AG20443 (cell line): ENCODE measurements around the gene USP40.

ENCODE experiments used
- DNase-seq: peaks from one replicate; pipeline ENCODE4 v3.0.0; 2012; ENCODE audit warnings: low spot score, mixed read lengths

Gene USP40

DNA sequence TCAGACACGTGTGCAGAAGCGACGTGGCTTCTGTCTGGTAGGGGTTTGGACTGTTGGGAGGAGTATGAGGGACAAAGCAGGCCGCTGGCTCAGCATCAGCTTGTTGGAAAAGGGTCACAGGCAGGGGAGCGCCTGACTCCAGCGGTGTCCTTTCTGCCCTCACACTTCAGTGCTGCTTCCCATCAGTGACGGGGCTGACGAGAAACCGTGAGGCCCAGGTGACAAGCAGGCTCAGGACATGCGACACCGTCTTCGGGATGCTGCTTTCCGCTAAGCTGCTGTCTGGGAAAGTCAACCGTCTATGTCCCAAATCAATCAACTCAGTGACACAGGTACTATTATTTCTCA lies 90.5 kb downstream of the USP40 start:
- DNase-seq, result no peak

DNA sequence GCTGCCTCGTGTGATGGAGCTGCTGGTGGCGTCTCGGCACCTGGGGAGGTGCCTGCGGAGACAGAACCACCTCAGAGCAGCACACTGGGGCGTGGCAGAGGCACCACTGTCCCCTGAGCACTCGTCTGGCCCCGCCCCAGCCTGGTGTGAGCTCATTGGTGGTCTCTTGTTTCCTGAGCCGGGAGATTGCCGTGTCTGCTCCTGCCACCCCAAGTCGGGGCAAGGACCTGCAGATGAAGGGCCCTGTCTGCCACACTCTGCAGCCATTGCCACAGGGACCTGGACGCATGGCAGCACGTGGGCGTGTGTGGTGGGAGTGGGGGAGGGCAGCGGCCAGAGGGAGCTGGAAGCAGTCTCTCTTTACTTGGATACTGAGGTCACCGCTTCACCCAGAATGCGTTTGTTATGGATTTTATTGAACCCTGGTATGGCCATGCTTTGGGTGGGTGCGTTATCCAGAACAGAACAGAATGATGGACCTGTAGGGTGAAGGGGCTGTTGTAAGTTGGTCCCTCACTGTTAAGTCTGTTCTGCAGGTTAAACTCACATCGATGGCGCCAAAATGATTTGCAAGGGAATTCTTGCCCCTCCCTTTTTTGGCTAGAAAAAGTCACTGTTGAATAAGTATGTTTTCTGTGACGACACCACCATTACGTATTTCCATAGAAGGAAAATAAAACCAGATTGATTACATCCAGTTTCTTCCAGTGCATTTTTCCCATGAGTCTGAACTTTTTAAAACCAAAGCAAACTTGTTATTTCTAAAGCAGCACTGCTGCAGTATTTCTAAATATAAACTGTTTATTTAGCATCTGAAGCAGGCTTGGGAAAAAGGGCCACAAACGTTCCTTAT lies 92.0 kb downstream of the USP40 start:
- DNase-seq, result no peak

DNA sequence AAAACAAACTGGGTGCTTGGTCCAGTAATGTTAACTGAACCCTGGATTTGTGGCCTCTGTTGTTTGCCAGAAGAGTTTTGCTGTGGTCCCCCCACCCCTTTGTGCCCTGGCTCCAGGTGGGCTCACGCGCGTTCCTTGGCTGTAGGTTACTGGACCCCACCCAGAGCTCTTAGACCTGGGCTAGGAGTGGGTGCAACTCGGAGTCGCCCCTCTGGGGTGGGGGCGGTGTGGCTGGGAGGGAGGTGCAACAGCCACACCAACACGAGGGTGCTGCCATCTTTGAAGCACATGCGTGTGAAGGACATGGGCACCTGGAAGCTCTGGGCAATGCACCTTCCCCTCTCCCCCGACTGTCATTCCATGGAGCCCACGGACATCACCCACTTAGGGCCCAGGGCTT lies 92.7 kb downstream of the USP40 start:
- DNase-seq, result no peak

DNA sequence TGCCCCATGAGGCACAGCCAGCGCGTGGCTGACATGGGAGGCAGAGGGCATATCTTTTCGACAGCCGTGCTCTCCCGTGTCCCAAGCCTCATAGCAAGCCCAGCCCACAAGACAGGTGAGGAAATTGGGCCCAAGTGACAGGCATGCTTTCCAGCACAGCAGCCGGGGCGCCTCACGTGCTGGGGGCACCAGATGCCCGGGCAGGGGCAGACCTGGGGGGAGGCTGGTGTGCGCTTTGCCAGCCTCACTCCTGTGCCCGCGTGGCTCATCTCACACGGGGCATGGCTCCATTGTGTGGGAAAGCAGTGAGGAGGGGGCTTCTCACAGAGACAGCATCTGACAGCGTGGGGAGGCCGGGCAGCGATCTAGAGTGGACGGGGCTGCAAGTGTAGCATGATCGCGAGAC lies 93.2 kb downstream of the USP40 start:
- DNase-seq, result no peak

DNA sequence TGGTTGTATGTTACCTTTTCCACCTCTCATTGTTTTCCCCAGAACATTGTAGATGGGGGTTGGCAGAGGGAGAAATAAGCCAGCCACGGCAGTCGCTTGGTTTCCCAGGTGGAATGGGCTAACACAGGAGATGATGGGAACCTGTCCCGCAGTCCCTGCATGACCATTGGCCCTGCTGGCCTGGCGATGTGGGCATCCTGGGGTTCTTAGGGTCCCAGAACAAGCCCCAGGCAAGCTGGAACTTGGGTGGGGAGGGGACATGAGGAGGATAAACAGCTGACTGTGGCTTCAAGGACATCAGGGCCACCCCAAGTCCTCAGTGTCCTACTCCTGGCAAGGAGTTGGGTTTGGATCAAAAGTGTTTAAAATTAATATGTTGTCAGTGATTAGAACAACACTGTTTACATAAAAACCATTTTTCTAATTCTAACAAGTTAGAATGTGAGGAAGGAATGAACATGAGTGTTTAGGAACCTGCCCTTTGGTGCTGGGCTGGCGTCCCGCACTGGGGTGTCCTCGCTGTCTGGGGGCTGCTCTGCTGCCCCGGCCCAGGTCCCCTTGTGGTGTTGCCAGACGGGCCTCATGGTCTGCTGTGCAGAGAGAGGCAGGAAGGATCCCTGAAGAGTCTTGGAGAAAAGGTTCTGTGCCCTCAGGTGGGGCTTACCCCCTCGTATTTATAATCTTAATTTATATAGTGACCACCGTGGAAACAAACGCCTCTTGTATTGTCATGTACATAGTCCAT lies 95.1 kb downstream of the USP40 start:
- no peak for DNase-seq

DNA sequence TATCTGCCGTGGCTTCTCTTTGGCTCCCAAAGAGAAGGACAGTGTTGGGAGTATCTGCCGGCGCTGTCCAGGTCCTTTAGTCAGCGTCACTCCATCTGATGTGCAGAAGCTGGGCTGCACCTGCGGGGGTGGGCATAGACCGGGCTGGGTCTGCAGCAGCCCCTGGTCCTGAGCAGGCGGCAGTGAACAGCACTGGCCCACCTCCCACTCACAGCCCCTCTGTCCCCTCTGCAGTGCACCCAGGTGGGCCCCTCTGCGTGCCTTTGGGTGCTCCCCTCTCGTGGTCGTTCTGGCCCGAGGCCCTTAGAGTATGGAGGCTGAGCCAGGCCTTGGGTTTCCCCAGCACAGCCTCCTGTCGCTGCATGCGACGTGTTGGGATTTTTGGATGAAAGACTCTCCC lies 95.7 kb downstream of the USP40 start:
- DNase-seq, result no peak

DNA sequence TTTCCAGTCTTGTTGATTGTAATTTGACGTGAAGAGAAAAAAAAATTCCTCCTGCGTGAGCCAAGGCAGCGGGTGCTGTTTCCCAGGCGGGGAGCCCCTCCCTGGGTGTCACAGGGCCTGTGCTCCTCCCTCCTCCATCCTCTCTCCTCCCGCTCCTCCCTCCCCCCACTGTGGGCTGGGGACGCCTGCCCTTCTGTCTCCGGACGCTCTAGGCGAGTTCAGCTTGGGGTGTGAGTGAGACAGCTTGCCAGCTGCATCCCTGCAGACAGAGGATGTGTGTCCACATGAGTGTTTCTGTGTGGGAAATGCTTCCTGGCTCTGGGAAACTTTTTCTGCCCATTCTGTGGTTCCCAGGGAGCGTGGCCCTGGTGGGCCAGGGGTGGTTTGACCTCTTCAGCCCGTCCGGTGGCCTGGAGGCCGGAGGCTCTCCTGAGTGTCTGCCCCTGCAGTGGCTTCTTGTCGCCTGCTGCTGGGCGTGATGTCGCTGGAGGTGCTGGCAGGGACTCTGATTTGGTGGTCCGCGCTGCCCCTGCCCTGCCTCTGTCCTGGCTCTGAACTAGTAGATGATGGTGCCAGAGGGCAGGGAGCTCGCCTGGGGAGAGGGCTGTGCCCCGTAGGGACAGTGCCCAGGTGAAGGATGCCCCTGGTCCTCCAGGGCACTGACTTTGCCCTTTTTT lies 96.4 kb downstream of the USP40 start:
- DNase-seq, result no peak

DNA sequence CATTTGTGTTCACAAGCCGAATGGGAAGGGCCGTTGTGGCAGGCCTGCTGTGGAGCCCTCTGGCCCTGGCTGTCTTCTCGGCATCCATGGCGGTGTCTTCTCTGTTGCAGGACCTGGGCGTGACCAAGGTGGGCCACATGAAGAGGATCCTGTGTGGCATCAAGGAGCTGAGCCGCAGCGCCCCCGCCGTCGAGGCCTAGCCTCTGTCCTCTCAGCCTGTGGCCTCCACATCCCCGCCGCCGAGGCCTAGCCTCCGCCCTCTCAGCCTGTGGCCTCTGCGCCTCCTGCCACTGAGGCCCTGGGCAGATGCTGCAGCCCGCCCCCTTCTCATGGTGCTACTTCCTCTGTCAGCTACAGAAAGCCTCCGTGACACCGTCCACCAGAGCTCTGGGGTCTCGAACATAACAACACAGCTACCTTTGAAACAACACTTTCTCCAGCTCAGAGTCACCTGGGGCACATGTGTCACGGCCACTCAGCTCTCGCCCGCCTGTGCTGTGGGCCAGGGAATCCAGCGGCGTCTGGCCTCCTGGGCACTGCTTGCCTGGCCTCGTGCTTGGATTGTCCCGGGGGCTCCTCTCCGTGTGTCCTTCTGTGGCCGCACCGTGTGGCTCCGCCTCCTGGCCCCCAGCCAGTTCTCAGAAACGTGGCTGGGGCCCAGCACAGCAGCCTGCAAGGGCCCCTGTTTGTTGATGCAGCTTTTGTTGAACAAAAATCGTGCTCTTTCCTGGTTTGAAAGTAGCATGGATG lies 97.1 kb downstream of the USP40 start:
- DNase-seq, result no peak

DNA sequence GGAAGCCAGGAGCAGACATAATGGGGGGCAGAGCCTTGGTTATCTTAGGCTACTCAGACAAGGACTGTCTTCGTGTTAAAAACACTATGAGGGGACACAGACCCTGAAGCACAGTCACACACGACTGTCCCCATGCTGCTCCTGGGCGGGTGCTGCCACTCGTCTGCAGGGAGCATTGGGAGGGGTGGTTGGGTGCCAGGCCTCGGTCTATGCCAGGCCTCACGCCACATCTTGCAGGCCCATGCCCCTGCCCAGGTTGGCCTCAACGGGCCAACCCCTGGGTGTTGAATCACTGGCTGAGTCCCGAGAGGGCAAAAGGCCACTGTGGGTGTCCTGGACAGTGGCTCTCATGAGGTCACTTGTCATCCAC lies 97.9 kb downstream of the USP40 start:
- no peak for DNase-seq

DNA sequence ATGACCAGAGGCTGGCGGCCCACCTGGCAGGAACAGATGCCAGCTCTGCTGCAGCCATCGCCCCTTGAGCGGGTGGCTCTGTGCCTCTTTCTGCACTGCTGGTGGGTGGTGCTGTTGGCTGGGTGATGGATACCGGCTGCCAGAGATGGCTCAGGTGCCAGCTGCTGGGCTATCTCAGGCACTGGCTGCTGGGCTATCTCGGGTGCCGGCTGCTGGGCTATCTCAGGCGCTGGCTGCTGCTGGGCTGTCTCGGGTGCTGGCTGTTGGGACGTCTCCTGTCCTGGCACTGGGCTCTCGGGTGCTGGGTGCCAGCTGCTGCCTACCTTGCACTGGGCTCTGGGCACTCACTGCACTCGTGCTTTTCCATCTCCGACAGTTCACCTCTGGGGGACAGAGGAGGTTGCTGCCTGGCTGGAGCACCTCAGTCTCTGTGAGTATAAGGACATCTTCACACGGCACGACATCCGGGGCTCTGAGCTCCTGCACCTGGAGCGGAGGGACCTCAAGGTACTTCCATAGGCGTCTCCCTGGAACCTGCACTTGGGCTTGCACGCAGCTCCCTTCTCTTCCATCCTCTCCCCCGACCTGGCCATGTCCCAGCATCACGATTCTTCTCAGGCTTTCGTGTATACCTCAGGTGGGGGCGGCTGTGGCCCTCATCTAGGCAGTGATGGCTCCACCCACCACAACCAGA lies 98.4 kb downstream of the USP40 start:
- no peak for DNase-seq

DNA sequence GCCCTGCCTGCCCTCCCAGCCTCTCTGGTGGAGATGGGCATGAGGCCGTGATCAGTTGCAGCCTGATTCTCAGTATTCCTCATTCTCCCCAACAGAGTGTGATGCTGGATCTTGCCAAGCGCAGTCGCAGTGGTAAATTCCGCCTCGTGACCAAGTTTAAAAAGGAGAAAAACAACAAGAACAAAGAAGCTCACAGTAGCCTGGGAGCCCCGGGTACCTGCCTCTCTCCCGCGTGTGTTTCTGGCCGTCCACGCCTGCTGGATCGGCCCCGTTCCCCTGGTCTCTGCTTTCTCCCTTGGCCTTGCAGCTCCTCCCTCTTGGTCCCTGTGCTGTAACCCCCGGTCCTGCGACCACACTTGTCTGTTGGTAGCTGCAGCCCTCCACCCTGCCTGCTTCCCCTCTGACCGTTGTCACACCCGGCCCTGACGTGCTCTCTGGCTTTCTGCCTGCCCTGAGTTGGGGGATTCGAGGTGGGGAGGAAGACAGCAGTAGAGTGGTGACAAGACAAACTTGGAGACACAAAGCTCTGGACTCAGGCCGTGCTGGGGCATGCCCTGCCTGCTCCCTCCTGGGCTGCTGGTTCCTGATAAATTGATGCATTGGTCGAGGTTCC lies 99.5 kb downstream of the USP40 start:
- no peak for DNase-seq

DNA sequence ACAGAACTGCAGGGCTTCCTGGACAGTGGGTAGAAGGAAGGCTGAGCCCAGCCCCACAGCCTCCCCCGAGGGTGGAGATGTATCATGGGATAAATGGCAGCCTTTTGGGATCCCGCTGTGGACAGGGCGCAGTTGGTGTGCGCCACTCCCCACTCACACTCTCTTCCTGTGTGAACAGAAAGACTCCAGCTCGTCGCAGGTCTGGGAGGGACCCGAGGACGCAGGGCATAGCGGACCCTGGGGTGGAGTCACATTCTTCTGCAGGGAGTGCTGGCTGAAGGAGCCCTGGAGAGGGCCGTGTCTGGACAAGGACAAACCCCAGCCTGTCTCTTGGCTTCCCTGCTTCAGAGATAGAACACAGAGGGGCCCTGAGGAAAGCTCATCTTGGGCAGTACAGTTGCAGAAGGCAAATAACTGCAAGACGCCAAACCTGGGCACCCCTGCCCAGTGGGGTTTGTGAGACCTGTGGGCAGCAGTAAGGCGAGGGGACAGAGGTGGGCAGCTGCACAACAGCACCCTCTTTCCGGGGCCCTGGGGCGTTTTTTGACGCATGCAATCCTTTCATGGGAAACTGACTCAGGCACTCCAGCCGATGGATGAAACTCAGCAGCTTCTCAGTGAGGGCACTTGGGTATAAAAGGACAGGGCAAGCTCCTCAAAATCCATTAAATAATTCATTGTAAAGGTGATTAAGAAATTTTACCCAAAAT lies 101.9 kb downstream of the USP40 start:
- no peak for DNase-seq

DNA sequence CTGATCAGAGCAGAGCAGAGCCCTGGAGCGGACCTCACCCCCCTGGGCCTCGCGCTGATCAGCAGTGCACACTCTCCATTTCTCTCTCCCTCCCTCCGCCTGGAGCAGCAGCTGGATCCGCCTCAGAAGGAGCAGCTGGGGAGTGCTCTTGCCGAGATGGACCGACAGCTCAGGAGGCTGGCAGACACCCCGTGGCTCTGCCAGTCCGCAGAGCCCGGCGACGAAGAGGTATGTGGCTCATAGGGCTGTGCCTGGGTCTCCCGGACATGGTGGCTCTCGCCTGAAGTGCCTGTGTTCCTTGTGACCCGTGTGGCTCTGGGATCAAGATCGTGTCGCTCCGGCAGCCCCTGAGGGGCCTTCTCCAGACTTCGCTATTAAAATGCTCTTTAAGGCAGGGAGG lies 102.5 kb downstream of the USP40 start:
- DNase-seq, result no peak

DNA sequence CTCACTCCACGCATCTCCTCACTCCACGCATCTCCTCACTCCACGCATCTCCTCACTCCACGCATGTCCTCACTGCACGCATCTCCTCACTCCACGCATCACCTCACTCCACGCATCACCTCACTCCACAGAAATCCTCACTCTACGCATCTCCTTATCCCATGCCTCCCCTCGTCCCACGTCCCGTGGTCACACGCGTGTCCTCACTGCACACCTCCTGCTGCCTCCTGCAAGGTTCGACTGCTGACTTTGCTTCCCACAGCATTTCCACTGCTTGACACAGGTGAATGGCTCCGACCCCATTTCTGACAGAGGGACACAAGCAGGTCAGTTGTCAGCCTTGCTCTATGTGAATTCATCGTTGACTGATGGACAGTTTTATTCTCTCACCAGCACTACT lies 103.0 kb downstream of the USP40 start:
- no peak for DNase-seq

DNA sequence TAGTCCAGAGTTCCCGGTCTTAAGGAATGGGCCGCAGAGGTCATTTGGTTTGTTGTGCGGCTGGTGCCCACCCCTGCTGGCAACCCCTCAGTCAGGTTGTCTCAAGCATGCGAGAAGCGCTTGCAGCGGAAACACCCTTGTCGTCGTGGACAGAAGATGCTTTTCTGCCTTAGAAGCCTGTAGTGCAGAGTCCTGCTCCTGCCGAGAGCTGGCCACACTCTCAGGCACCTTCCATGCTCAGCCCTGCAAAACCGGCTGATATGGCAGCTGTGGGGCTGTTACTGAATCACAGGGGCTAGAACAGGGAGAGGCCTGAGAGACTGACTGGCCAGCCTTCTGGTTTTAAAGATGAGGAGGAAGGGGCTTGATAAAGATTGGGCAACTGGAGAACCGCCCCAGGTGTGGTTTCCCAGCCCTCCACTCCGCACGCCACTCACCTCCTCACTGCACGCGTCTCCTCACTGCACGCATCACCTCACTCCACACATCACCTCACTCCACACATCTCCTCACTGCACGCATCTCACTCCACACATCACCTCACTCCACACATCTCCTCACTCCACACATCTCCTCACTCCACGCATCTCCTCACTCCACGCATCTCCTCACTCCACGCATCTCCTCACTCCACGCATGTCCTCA lies 103.6 kb downstream of the USP40 start:
- DNase-seq, result no peak

DNA sequence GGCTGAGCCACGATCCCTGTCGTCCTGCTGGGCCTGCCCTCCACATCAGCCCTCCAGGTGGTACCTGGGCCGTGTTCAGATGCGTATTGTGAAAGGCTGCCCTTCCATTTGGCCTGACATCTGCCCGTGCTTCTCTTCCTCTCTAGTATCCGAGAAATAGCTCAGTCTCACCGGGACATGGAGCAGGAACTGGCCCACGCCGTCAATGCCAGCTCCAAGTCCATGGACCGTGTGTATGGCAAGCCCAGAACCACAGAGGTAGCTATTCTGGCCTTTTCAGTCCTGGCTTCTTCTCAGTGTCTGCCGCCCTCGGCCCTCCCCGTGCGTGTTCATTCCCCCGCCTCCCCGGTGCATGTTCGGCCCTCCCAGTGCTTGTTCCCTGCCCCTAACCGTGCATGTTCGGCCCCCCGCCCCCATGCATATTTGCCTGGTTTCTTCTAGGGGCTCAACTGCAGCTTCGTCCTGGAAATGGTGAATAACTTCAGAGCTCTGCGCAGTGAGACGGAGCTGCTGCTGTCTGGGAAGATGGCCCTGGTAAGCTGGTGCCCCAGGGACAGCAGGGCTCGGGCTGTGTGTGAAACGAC lies 104.3 kb downstream of the USP40 start:
- no peak for DNase-seq

DNA sequence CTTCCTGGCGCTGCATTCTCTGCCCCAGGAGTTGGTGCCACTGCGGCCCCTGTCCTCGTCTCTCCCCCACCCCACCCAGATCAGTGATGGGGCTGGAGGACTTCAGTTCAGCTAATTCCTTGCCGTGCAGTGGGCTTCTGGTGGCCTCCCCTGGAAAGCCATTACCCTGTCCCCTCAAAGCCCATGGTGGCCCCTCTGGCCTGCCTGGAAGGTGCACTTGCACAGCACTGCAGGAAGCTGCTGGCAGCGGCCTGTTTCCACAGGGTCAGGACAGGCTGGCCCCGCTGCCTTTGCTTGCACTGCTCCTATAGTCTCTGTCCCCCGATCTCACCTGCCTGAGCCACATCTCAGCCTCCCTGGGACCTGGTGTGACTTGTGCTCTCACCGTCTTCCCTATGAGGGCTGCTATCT lies 105.1 kb downstream of the USP40 start:
- no peak for DNase-seq

DNA sequence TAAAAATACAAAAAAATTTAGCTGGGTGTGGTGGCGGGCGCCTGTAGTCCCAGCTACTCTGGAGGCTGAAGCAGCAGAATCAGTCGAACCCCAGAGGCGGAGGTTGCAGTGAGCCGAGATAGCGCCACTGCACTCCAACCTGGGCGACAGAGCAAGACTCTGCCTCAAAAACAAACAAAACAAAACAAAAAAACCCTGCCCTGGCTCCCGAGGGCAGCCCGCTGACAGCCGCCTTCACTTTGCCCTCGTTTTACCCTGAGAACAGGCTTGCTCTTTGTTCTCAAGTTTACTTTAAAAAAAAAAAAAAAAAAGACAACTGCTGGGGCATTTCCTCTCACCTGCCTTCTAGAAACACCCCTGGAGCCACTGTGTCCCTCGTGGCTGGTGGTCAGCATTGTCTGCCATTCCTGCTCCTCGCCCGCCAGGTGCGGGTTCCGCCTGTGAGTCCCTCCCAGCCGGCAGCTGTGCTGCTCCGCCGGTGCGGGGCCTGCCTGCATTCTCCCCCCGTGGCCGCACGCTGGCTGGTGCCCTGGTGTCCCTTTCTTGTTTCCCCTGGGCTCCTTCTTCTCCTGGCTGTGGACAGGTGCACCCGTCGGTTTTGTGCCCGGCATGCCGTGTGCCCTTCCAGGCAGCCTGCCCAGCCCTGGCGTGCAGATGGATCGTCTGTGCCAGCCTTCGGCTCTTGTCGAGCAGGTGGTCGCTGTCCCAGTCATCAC lies 105.7 kb downstream of the USP40 start:
- no peak for DNase-seq

DNA sequence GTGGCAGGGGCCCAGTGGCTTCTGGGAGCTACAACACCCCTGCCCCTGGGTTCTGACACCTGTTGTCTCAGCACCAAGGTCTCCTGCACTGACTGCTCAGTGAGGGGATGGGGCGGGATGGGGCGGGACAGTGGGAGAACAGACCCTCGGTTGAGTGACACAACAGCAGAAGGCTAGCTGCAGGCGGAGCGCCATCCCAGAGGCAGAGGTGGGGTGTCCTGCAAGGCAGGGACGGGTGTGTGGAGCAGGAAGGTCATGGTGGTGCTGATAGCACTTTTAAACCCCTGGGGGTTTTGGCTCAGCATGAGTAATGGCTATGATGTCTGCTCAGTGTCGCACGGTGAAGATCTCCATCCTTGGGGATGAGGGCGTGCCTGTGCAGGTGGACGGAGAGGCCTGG lies 107.2 kb downstream of the USP40 start:
- no peak for DNase-seq
